Kidney (tissue), 14 donors: Measurements from ENCODE around the gene RTEL1. TPM values are rescaled to one million over a fixed set of nuclear protein-coding genes. Genes with fewer than 3 reads are reported as not detected.
"Not testable (repeated sequence)": the region's sequence is repeated elsewhere in the genome, so short reads cannot be mapped to it uniquely, and the experiment has no call there.

Experiments
- DNase-seq, 5 donors: peaks; one replicate each; pipeline ENCODE4 v3.0.0-alpha.2; 2013 to 2020
- FAIRE-seq: peaks from 2 replicates; lab custom pipeline; 2012; peaks lifted over from hg19 to GRCh38; lab: Jason Lieb, UNC
- H3K27ac ChIP-seq, 2 donors: one replicate each; pipeline ENCODE4 v1.7.0; 2013; ENCODE audit warnings: low read depth in 2 of 2, low read length in 2 of 2, inconsistent platforms in 1 of 2
- H3K27me3 ChIP-seq: one replicate; pipeline ENCODE4 v1.7.1; 2013; ENCODE audit warnings: low read length, inconsistent platforms; ENCODE audit not compliant: control insufficient read depth, insufficient read depth
- H3K36me3 ChIP-seq, 3 donors: one replicate each; pipeline versions ENCODE4 v1.7.0 to v1.7.1; 2013; ENCODE audit warnings: low read length in 3 of 3, control low read depth in 1 of 3, inconsistent platforms in 1 of 3; ENCODE audit not compliant: insufficient read depth in 3 of 3, control insufficient read depth in 2 of 3
- H3K4me1 ChIP-seq, 3 donors: one replicate each; pipeline versions ENCODE4 v1.7.0 to v1.7.1; 2013; ENCODE audit warnings: low read length in 3 of 3, inconsistent platforms in 1 of 3, low read depth in 1 of 3; ENCODE audit not compliant: control insufficient read depth in 2 of 3, insufficient read depth in 2 of 3
- H3K4me3 ChIP-seq, 3 donors: one replicate each; pipeline versions ENCODE4 v1.7.0 to v1.8.1; 2013; ENCODE audit warnings: low read length in 3 of 3, control low read depth in 1 of 3, inconsistent platforms in 1 of 3
- H3K9ac ChIP-seq, 3 donors: one replicate each; pipeline versions ENCODE4 v1.7.0 to v1.7.1; 2013; ENCODE audit warnings: low read length in 3 of 3, control low read depth in 1 of 3, inconsistent platforms in 1 of 3
- H3K9me3 ChIP-seq, 3 donors: one replicate each; pipeline versions ENCODE4 v1.7.0 to v1.7.1; 2013; ENCODE audit warnings: low read length in 3 of 3, control low read depth in 1 of 3, inconsistent platforms in 1 of 3; ENCODE audit not compliant: control insufficient read depth in 2 of 3, insufficient read depth in 1 of 3
- intact Hi-C: fragments of 100-400 bp; cut with DNase I; formaldehyde crosslinking; loops from one replicate; pipeline ENCODE4 v1.11.1; 2022
- polyA plus RNA-seq: library from polyadenylated mRNA; stranded (reverse); fragments of 350-450 nt; fragmentation: Illumina TruSeq; extraction: RNeasy Lipid Tissue Mini Kit (QIAGEN cat#74804); gene quantifications from one replicate; pipeline ENCODE4 v1.2.3, GENCODE V29; 2014; ENCODE audit warnings: low read depth, low replicate concordance; ENCODE audit not compliant: insufficient read depth
- total RNA-seq: library from RNA; stranded (reverse); fragmentation: NEBNext Ultra II Directional; extraction: Animal tissue kit (Norgen Biotek cat#: 25700); gene quantifications from one replicate; pipeline ENCODE4 v1.2.1, GENCODE V29; 2021
- TF ChIP-seq, protein P1 (sequence below): IDR thresholded peaks from 3 replicates; pipeline ENCODE4 v1.5.1; 2012; ENCODE audit warnings: mild to moderate bottlenecking, moderate library complexity, borderline replicate concordance; ENCODE audit not compliant: insufficient read depth; ENCODE audit errors: extremely low read depth
- donor health status: control.
- donor health status: control.
- donor health status: control.
- donor health status: control.
- donor health status: control.
- donor health status: DM: yes; HTN: yes; CAD: no.
- donor health status: Normal renal cell carcinoma (clear cell type).

The RTEL1 gene
- total and polyA plus RNA-seq, 2 donors from 2014 or later = 5.3 to 37.7 TPM

DNA sequence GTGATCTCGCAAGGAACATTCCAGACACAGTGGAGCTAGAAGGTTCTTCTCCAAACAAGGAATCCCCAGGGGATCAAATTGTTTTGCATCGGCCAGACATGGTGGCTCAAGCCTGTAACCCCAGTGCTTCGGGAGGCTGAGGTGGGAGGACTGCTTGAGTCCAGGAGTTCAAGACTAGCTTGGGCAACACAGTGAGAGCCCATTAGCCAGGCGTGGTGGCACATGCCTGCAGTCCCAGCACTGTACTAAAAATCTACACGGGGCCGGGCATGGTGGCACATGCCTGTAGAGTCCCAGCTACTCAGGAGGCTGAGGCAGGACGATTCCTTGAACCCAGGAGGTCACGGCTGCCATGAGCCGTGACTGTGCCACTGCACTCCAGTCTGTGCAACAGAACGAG is 46.5 kb upstream of the RTEL1 start:
- no peak overlapping the region for H3K27ac ChIP-seq
- no peak overlapping the region for H3K4me3 ChIP-seq
- no peak overlapping the region for H3K9ac ChIP-seq
- no peaks in the 10 kb centered on the region for H3K4me1 ChIP-seq
- H3K36me3 ChIP-seq = peaks cover 0 to 3% (median 3%) of the 10 kb centered on the region in 3 donors
- peak in 1 of 5 donors; percentile 56 for DNase-seq
- intact Hi-C loops = no loop called here
- TF ChIP-seq, protein P1, sequence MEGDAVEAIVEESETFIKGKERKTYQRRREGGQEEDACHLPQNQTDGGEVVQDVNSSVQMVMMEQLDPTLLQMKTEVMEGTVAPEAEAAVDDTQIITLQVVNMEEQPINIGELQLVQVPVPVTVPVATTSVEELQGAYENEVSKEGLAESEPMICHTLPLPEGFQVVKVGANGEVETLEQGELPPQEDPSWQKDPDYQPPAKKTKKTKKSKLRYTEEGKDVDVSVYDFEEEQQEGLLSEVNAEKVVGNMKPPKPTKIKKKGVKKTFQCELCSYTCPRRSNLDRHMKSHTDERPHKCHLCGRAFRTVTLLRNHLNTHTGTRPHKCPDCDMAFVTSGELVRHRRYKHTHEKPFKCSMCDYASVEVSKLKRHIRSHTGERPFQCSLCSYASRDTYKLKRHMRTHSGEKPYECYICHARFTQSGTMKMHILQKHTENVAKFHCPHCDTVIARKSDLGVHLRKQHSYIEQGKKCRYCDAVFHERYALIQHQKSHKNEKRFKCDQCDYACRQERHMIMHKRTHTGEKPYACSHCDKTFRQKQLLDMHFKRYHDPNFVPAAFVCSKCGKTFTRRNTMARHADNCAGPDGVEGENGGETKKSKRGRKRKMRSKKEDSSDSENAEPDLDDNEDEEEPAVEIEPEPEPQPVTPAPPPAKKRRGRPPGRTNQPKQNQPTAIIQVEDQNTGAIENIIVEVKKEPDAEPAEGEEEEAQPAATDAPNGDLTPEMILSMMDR = no peak
- H3K27me3 ChIP-seq = no peaks in the 10 kb centered on the region
- no peak for FAIRE-seq
- H3K9me3 ChIP-seq = no peaks in the 10 kb centered on the region

DNA sequence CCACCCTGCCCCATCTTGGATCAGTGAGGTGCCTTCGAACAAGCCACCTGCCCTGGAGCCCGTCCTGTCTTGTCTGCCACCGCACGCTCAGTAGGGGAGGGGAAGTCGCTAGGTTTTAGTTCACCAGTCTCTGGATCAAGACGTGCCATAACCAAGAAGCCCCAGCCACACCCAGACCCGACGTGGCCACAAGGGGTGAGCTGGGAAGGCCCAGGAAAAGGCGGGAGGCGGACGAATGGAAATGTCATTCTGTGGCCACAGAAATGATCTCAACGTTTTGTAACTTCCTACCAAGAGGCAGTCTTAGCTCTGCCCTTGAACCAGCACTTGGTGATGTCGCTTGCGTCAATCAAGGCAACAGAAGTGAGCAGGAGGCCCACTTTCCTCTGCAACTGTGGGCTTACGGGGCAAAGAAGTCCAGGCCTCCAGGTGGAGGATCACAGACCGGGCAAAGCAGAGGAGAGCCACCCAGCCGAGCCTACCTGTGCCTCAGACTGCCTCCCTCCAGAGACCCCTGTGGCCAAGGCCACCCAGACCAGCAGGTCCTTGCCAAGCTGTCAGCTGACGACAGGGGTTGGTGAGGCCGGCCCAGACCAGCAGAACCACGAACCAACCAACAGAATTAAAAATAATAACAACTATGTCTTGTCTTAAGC is 45.7 kb upstream of the RTEL1 start:
- intact Hi-C loops = no loop called here
- FAIRE-seq = no peak
- Histone ChIP-seq H3K9ac (no peak overlapping the region), H3K27me3 (no peaks in the 10 kb centered on the region), H3K9me3 (no peaks in the 10 kb centered on the region), H3K27ac (no peak overlapping the region), H3K4me1 (no peaks in the 10 kb centered on the region), H3K36me3 (peaks cover 0 to 5% (median 3%) of the 10 kb centered on the region in 3 donors), H3K4me3 (no peak overlapping the region)
- DNase-seq = peak in 1 of 5 donors; percentile 55
- TF ChIP-seq, protein P1 = no peak

DNA sequence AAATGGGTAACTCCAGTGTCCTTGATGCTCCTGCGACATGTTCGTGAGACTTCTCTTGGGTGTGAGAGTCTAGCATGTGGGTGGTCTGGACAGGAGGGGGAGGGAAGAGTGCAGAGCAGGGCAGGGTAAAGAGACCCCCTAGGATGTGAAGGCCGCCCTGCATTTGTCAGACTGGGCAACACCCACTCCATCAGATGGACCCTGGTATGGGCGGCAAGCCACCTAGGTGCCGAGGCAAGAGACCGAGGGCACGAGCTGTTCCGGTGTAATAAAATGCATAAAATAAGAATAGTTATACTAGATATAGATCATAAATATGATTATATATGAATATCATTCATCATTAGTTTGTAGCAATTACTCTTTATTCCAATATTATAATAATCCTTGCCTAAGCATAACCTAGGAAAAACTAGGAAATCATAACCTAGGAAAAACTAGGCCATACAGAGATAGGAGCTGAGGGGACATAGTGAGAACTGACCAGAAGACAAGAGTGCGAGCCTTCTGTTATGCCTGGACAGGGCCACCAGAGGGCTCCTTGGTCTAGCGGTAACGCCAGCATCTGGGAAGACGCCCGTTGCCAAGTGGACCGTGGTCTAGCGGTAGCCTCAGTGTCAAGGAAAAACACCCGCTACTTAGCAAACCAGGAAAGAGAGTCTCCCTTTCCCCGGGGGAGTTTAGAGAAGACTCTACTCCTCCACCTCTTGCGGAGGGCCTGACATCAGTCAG is 44.1 kb upstream of the RTEL1 start:
- intact Hi-C loops, H3K9ac ChIP-seq, H3K4me1 ChIP-seq, H3K9me3 ChIP-seq, H3K27me3 ChIP-seq, H3K27ac ChIP-seq, H3K4me3 ChIP-seq, FAIRE-seq: not testable (repeated sequence)
- H3K36me3 ChIP-seq = peaks cover 0 to 11% (median 11%) of the 10 kb centered on the region in 3 donors
- peak in 2 of 5 donors; percentile 27 to 32 for DNase-seq
